ENCODE measurements around the gene FOXL3. TPM values are rescaled to one million over a fixed set of nuclear protein-coding genes. Genes with fewer than 3 reads are reported as not detected.
"Not testable (repeated sequence)": the region's sequence is repeated elsewhere in the genome, so short reads cannot be mapped to it uniquely, and the experiment has no call there.

The FOXL3 gene
- total RNA-seq, 1 experiment from 2014 or later: not detected

GRCh38 chr7:296373-296945 is 6.5 kb downstream of the FOXL3 start:
- DNase-seq (ENCODE audit: low spot score) (no peak), ATAC-seq (no peak)
- ChIA-PET POLR2A (no interaction called here), CTCF (interaction anchor here (0.6 kb wide), 1 partner anchor 49 kb away, joined by 3 read pairs; no protein-coding TSS in a partner anchor)
- Mint-ChIP-seq H3K36me3 (no peaks in the 10 kb centered on the region), H3K4me1 (no peaks in the 10 kb centered on the region), H3K4me3 (no peak overlapping the region), H3K27ac (no peak overlapping the region), H3K9me3 (no peaks in the 10 kb centered on the region), H3K27me3 (ENCODE audit: low read depth) (peaks cover 21% of the 10 kb centered on the region)
- TF ChIP-seq ERG (CRISPR knock-in tag; IDR thresholded peaks at IDR 0.05) (no peak), ZNF219 (CRISPR knock-in tag; IDR thresholded peaks at IDR 0.05; ENCODE audit: borderline replicate concordance) (no peak), ESRRA (CRISPR knock-in tag; IDR thresholded peaks at IDR 0.05; ENCODE audit: borderline replicate concordance) (no peak), GABPB1 (CRISPR knock-in tag; IDR thresholded peaks at IDR 0.05) (no peak), GRHL2 (CRISPR knock-in tag; IDR thresholded peaks at IDR 0.05; ENCODE audit: insufficient replicate concordance, severe bottlenecking) (no peak), MLX (CRISPR knock-in tag; IDR thresholded peaks at IDR 0.05) (no peak), E2F1 (CRISPR knock-in tag; IDR thresholded peaks at IDR 0.05) (no peak), TEAD4 (CRISPR knock-in tag; IDR thresholded peaks at IDR 0.05) (no peak), PREB (CRISPR knock-in tag; IDR thresholded peaks at IDR 0.05; ENCODE audit: borderline replicate concordance) (no peak), E2F4 (CRISPR knock-in tag; IDR thresholded peaks at IDR 0.05; ENCODE audit: borderline replicate concordance, low read depth) (no peak), IRF1 (CRISPR knock-in tag; IDR thresholded peaks at IDR 0.05) (no peak), AFF4 (CRISPR knock-in tag; IDR thresholded peaks at IDR 0.05; ENCODE audit: borderline replicate concordance) (no peak), IRF2 (CRISPR knock-in tag; IDR thresholded peaks at IDR 0.05; ENCODE audit: borderline replicate concordance, low read depth) (no peak), AR (CRISPR knock-in tag; IDR thresholded peaks at IDR 0.05) (no peak), NFE2L1 (CRISPR knock-in tag; IDR thresholded peaks at IDR 0.05) (no peak), MYBL2 (CRISPR knock-in tag; IDR thresholded peaks at IDR 0.05) (no peak), ETV6 (CRISPR knock-in tag; IDR thresholded peaks at IDR 0.05) (no peak), HMGA2 (CRISPR knock-in tag; IDR thresholded peaks at IDR 0.05) (no peak)

- H3K27ac Mint-ChIP-seq; H3K4me1 Mint-ChIP-seq; DNase-seq (ENCODE audit: low spot score); H3K9me3 Mint-ChIP-seq; ATAC-seq; H3K36me3 Mint-ChIP-seq; POLR2A ChIA-PET; H3K4me3 Mint-ChIP-seq: not testable (repeated sequence)
- CTCF ChIA-PET: interaction anchor here (0.5 kb wide), 1 partner anchor 36 kb away, joined by 5 read pairs; no protein-coding TSS in a partner anchor
- H3K27me3 Mint-ChIP-seq (ENCODE audit: low read depth): peaks cover 14% of the 10 kb centered on the region
These were observed 7.2 kb downstream of the FOXL3 start for GRCh38 chr7:297141-297540.
